ENCODE results near the gene GGACT. TPM values are rescaled to one million over a fixed set of nuclear protein-coding genes. Genes with fewer than 3 reads are reported as not detected.

The GGACT gene
- total and polyA plus RNA-seq, 2 experiments from 2014 or later: 0.70 to 5.6 TPM

- WGBS (ENCODE audit: low lambda C conversion rate, missing lambda C conversion rate): 70% methylated on average over 6 of the region's 6 CpGs
- Histone ChIP-seq H4K20me1 (ENCODE audit: insufficient read depth, poor library complexity, severe bottlenecking) (no peaks in the 10 kb centered on the region), H3K79me2 (no peaks in the 10 kb centered on the region), H3K27ac (no peak overlapping the region), H3K9me2 (replicated peaks; ENCODE audit: insufficient read depth) (no peaks in the 10 kb centered on the region), H3K4me3 (no peak overlapping the region), H3K4me2 (no peak overlapping the region), H3K27me3 (no peaks in the 10 kb centered on the region), H3K9me3 (ENCODE audit: low read depth) (no peaks in the 10 kb centered on the region), H3K4me1 (ENCODE audit: insufficient read depth) (no peaks in the 10 kb centered on the region), H2AFZ (no peak overlapping the region), H3K36me3 (replicated peaks; ENCODE audit: insufficient read depth, low read depth) (no peaks in the 10 kb centered on the region)
- no peak for DNase-seq (ENCODE audit: low spot score)
- no peak for TF ChIP-seq EZH2phosphoT487 (IDR thresholded peaks at IDR 0.05; ENCODE audit: low read depth, severe bottlenecking, unreplicated experiment)
Observed at GRCh38 chr13:100483139-100483538, 105.5 kb downstream of the GGACT start.

GRCh38 chr13:100480676-100481075 lies 107.9 kb downstream of the GGACT start:
- no peak for DNase-seq (ENCODE audit: low spot score)
- Histone ChIP-seq H3K4me3 (no peak overlapping the region), H2AFZ (no peak overlapping the region), H3K9me3 (ENCODE audit: low read depth) (no peaks in the 10 kb centered on the region), H3K27me3 (no peaks in the 10 kb centered on the region), H3K36me3 (replicated peaks; ENCODE audit: insufficient read depth, low read depth) (no peaks in the 10 kb centered on the region), H3K4me2 (no peak overlapping the region), H3K4me1 (ENCODE audit: insufficient read depth) (no peaks in the 10 kb centered on the region), H3K79me2 (no peaks in the 10 kb centered on the region), H3K27ac (no peak overlapping the region), H3K9me2 (replicated peaks; ENCODE audit: insufficient read depth) (no peaks in the 10 kb centered on the region), H4K20me1 (ENCODE audit: insufficient read depth, poor library complexity, severe bottlenecking) (no peaks in the 10 kb centered on the region)
- no peak for TF ChIP-seq EZH2 (IDR thresholded peaks at IDR 0.05; ENCODE audit: borderline replicate concordance)
- no peak for TF ChIP-seq CTCF (IDR thresholded peaks at IDR 0.05; ENCODE audit: poor library complexity)
- no peak for TF ChIP-seq EZH2phosphoT487 (IDR thresholded peaks at IDR 0.05; ENCODE audit: low read depth, severe bottlenecking, unreplicated experiment)
- WGBS (ENCODE audit: low lambda C conversion rate, missing lambda C conversion rate): 94% methylated on average over 9 of the region's 9 CpGs

Other genes with a start within 250 kb of the GGACT start
- gene TMTC4, start 86.0 kb upstream of the GGACT start, total RNA-seq: 24.0 and 32.6 TPM in 2 replicates
- gene TMTC4, start 86.0 kb upstream of the GGACT start, polyA plus RNA-seq: 13.3 and 15.0 TPM in 2 replicates

Measured in hepatocyte (in vitro differentiated cells).